HEK293 (cell line): Measurements from ENCODE around the gene DOCK1.

ENCODE experiments used
- CTCF ChIA-PET: fragments of 350-600 bp; formaldehyde crosslinking; extraction: SDS; loops from one replicate; lab custom pipeline; 2021; ENCODE audit warnings: antibody characterized with exemption; lab: Yijun Ruan, JAX
- POLR2A ChIA-PET: fragments of 300-600 bp; formaldehyde crosslinking; extraction: SDS; loops from one replicate; lab custom pipeline; 2020; ENCODE audit warnings: antibody characterized with exemption, inconsistent platforms; lab: Yijun Ruan, JAX
- H3K27ac ChIP-seq: fragments of 200-500 bp; sonication (Bioruptor generic); 2 replicates; pipeline ENCODE4 v1.5.1; 2014; ENCODE audit warnings: low read depth, low read length, control low read depth, inconsistent platforms; ENCODE audit errors: extremely low read depth
- H3K36me3 ChIP-seq, 2 experiments: fragments of 200-500 bp in 1 of 2; sonication (Bioruptor generic) in 1 of 2; 1 replicate in 1 of 2; 2 replicates in 1 of 2; pipeline ENCODE4 v1.5.1; 2014 to 2017; ENCODE audit warnings: inconsistent platforms in 2 of 2, low read length in 2 of 2; ENCODE audit not compliant: control insufficient read depth in 2 of 2, insufficient read depth in 1 of 2
- H3K4me1 ChIP-seq: fragments of 200-500 bp; sonication (Bioruptor generic); 2 replicates; pipeline ENCODE4 v1.5.1; 2014; ENCODE audit warnings: mild to moderate bottlenecking, low read length, inconsistent platforms; ENCODE audit not compliant: control insufficient read depth, insufficient read depth
- H3K4me3 ChIP-seq: 2 replicates; pipeline ENCODE4 v1.5.1; 2011; ENCODE audit warnings: low read depth, mild to moderate bottlenecking, control low read depth, low read length, moderate library complexity
- H3K9me3 ChIP-seq: fragments of 200-500 bp; sonication (Bioruptor generic); 2 replicates; pipeline ENCODE4 v1.5.1; 2014; ENCODE audit warnings: low read depth, low read length, inconsistent platforms; ENCODE audit not compliant: control insufficient read depth, insufficient read depth
- GLI4 ChIP-seq: fragments of 450-650 bp; formaldehyde crosslinking; IDR thresholded peaks from 2 replicates; pipeline ENCODE4 v1.5.1; 2016; ENCODE audit warnings: missing biosample characterization, missing genetic modification characterization
- PRDM2 ChIP-seq: fragments of 450-650 bp; formaldehyde crosslinking; IDR thresholded peaks from 2 replicates; pipeline ENCODE4 v1.5.1; 2016; ENCODE audit warnings: missing biosample characterization, missing genetic modification characterization, borderline replicate concordance
- SP3 ChIP-seq: fragments of 450-650 bp; formaldehyde crosslinking; IDR thresholded peaks from 2 replicates; pipeline ENCODE4 v1.5.1; 2016; ENCODE audit warnings: missing biosample characterization, missing genetic modification characterization
- ZBTB7A ChIP-seq: fragments of 450-650 bp; formaldehyde crosslinking; IDR thresholded peaks from 2 replicates; pipeline ENCODE4 v1.5.1; 2016; ENCODE audit warnings: low read depth, missing biosample characterization, missing genetic modification characterization
- ZFP3 ChIP-seq: fragments of 450-650 bp; formaldehyde crosslinking; IDR thresholded peaks from 2 replicates; pipeline ENCODE4 v1.5.1; 2016; ENCODE audit warnings: low read depth, missing biosample characterization, missing genetic modification characterization
- ZNF112 ChIP-seq: fragments of 450-650 bp; formaldehyde crosslinking; IDR thresholded peaks from 2 replicates; pipeline ENCODE4 v1.5.0; 2017; ENCODE audit warnings: missing biosample characterization, missing genetic modification characterization
- ZNF274 ChIP-seq, 2 experiments: fragments of 200-500 bp in 1 of 2; fragments of 450-650 bp in 1 of 2; sonication (Bioruptor generic) in 1 of 2; formaldehyde crosslinking in 1 of 2; IDR thresholded peaks; 2 replicates each; pipeline versions ENCODE4 v1.5.1 to v1.6.1; 2014 to 2016; ENCODE audit warnings: borderline replicate concordance in 1 of 2, inconsistent platforms in 1 of 2, low read length in 1 of 2, missing biosample characterization in 1 of 2, missing genetic modification characterization in 1 of 2
- ZNF302 ChIP-seq: fragments of 450-650 bp; formaldehyde crosslinking; IDR thresholded peaks from 2 replicates; pipeline ENCODE4 v1.5.1; 2016; ENCODE audit warnings: missing biosample characterization, missing genetic modification characterization, low read depth
- ZNF354C ChIP-seq: fragments of 450-650 bp; formaldehyde crosslinking; IDR thresholded peaks from 2 replicates; pipeline ENCODE4 v1.5.1; 2016; ENCODE audit warnings: missing biosample characterization, missing genetic modification characterization, low read depth, borderline replicate concordance
- ZNF423 ChIP-seq: fragments of 450-650 bp; formaldehyde crosslinking; IDR thresholded peaks from 2 replicates; pipeline ENCODE4 v1.5.1; 2016; ENCODE audit warnings: missing biosample characterization, missing genetic modification characterization
- ZNF558 ChIP-seq: fragments of 450-650 bp; formaldehyde crosslinking; IDR thresholded peaks from 2 replicates; pipeline ENCODE4 v1.5.1; 2016; ENCODE audit warnings: missing biosample characterization, missing genetic modification characterization
- ZNF658 ChIP-seq: fragments of 450-650 bp; formaldehyde crosslinking; IDR thresholded peaks from 2 replicates; pipeline ENCODE4; 2016; ENCODE audit warnings: missing biosample characterization, missing genetic modification characterization
- ZNF776 ChIP-seq: fragments of 450-650 bp; formaldehyde crosslinking; IDR thresholded peaks from 2 replicates; pipeline ENCODE4 v1.5.0; 2017; ENCODE audit warnings: missing biosample characterization, missing genetic modification characterization, borderline replicate concordance
- TF ChIP-seq, protein P1 (sequence below): fragments of 450-650 bp; formaldehyde crosslinking; IDR thresholded peaks from 2 replicates; pipeline ENCODE4 v1.5.1; 2016; ENCODE audit warnings: missing biosample characterization, missing genetic modification characterization
- TF ChIP-seq, protein P2 (sequence below): fragments of 450-650 bp; formaldehyde crosslinking; IDR thresholded peaks from 2 replicates; pipeline ENCODE4 v1.5.1; 2016; ENCODE audit warnings: missing biosample characterization, missing genetic modification characterization

The DOCK1 gene

GRCh38 chr10:127418536-127419168 lies 513.4 kb downstream of the DOCK1 start:
- TF ChIP-seq ZBTB7A, result no peak
- TF ChIP-seq GLI4 (tag by site-specific recombination), result no peak
- no peak for TF ChIP-seq ZNF423 (tag by site-specific recombination)
- TF ChIP-seq, protein P1, sequence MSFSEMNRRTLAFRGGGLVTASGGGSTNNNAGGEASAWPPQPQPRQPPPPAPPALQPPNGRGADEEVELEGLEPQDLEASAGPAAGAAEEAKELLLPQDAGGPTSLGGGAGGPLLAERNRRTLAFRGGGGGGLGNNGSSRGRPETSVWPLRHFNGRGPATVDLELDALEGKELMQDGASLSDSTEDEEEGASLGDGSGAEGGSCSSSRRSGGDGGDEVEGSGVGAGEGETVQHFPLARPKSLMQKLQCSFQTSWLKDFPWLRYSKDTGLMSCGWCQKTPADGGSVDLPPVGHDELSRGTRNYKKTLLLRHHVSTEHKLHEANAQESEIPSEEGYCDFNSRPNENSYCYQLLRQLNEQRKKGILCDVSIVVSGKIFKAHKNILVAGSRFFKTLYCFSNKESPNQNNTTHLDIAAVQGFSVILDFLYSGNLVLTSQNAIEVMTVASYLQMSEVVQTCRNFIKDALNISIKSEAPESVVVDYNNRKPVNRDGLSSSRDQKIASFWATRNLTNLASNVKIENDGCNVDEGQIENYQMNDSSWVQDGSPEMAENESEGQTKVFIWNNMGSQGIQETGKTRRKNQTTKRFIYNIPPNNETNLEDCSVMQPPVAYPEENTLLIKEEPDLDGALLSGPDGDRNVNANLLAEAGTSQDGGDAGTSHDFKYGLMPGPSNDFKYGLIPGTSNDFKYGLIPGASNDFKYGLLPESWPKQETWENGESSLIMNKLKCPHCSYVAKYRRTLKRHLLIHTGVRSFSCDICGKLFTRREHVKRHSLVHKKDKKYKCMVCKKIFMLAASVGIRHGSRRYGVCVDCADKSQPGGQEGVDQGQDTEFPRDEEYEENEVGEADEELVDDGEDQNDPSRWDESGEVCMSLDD (tag by site-specific recombination), result no peak
- TF ChIP-seq ZNF112 (tag by site-specific recombination), result no peak
- TF ChIP-seq ZNF776 (tag by site-specific recombination), result no peak
- TF ChIP-seq PRDM2 (tag by site-specific recombination), result no peak
- TF ChIP-seq ZFP3 (tag by site-specific recombination), result no peak
- TF ChIP-seq ZNF558 (tag by site-specific recombination), result no peak
- no peak for TF ChIP-seq SP3 (tag by site-specific recombination)
- TF ChIP-seq ZNF274 (IDR thresholded peaks at IDR 0.05; ENCODE audit: low read length), result no peak
- TF ChIP-seq ZNF274 (tag by site-specific recombination; IDR thresholded peaks at IDR 0.05; ENCODE audit: borderline replicate concordance), result no peak
- TF ChIP-seq, all 188 proteins: peak for 0
- POLR2A ChIA-PET, result no interaction called here
- Histone ChIP-seq H3K36me3 (peaks cover 0 to 21% of the 10 kb centered on the region in 2 experiments; a peak in 1 of 3 replicates), H3K4me3 (no peak overlapping the region), H3K9me3 (no peaks in the 10 kb centered on the region), H3K27ac (no peak overlapping the region), H3K4me1 (no peaks in the 10 kb centered on the region)
- CTCF ChIA-PET, result no interaction called here

DNA sequence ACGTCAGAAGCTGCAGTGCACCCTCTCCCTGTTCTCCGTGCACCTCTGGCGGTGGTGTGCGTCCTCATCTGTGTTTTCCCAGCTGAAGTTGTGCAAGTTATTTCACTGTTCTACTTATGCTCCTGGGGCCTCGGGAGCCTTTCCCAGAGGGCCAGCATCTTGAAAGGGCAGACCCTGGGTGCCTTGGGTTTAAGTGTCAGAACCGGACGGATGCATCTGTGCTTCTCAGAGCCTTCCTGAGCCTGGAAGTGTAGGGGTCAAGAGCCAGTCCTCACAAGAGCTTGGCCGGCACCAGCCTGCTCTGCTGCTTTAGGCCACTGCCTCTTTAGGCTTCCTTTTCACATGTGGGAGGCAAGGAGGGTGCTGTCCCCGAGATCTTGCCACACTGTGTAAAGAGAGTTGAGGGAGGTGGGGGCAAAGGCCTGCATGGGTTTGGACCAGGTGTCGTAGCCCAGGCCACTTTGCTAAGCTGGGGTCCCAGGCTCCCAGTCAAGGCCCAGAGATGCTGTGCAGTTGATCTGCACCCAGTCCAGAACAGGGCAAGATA lies 515.0 kb downstream of the DOCK1 start:
- Histone ChIP-seq H3K36me3 (peaks cover 0 to 21% of the 10 kb centered on the region in 2 experiments; a peak in 1 of 3 replicates), H3K4me1 (no peaks in the 10 kb centered on the region), H3K27ac (no peak overlapping the region), H3K4me3 (no peak overlapping the region), H3K9me3 (no peaks in the 10 kb centered on the region)
- TF ChIP-seq, protein P2, sequence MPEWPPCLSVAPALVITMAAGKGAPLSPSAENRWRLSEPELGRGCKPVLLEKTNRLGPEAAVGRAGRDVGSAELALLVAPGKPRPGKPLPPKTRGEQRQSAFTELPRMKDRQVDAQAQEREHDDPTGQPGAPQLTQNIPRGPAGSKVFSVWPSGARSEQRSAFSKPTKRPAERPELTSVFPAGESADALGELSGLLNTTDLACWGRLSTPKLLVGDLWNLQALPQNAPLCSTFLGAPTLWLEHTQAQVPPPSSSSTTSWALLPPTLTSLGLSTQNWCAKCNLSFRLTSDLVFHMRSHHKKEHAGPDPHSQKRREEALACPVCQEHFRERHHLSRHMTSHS (tag by site-specific recombination), result no peak
- no peak for TF ChIP-seq ZNF302 (tag by site-specific recombination)
- TF ChIP-seq ZNF354C (tag by site-specific recombination), result no peak
- TF ChIP-seq ZNF658 (tag by site-specific recombination), result no peak
- ChIA-PET POLR2A (no interaction called here), CTCF (no interaction called here)
